GM12878 (cell line): ENCODE data around the gene SAMHD1. TPM values are rescaled to one million over a fixed set of nuclear protein-coding genes. Genes with fewer than 3 reads are reported as not detected.
"Not testable (repeated sequence)": the region's sequence is repeated elsewhere in the genome, so short reads cannot be mapped to it uniquely, and the experiment has no call there.

Source experiments
- ATAC-seq: fragments of 200-7000 bp; cut with Tn5 transposase; 3 replicates; pipeline ENCODE4 v1.9.1; 2020; ENCODE audit warnings: mild to moderate bottlenecking, moderate library complexity
- BruUV-seq: library from RNA; stranded (reverse); fragments of 400-500 nt; replicated peaks from 2 replicates; lab custom pipeline; 2021; lab: Mats Ljungman, UMichigan
- CTCF ChIA-PET: fragments of 300-600 bp; sonication (Branson Sonifier 250); formaldehyde crosslinking; extraction: SDS; loops from one replicate; lab custom pipeline; 2021; ENCODE audit warnings: inconsistent platforms; lab: Yijun Ruan, JAX
- POLR2A ChIA-PET: fragments of 350-600 bp; formaldehyde crosslinking; extraction: SDS; loops from one replicate; lab custom pipeline; 2021; ENCODE audit warnings: inconsistent platforms; lab: Charles Lee
- RAD21 ChIA-PET: fragments of 300-600 bp; sonication (Branson Sonifier 250); formaldehyde crosslinking; loops from one replicate; lab custom pipeline; 2023; ENCODE audit warnings: antibody characterized with exemption; ENCODE audit not compliant: unreplicated experiment; lab: Charles Lee
- SMC1A ChIA-PET: fragments of 300-600 bp; sonication (Branson Sonifier 250); formaldehyde crosslinking; loops from one replicate; lab custom pipeline; 2023; ENCODE audit not compliant: unreplicated experiment, uncharacterized antibody; lab: Charles Lee
- DNase-seq: peaks from one replicate; pipeline ENCODE4 v3.0.0-alpha.2; 2011; ENCODE audit warnings: low read depth, low spot score
- FAIRE-seq: peaks from 3 replicates; lab custom pipeline; 2011; peaks lifted over from hg19 to GRCh38; lab: Jason Lieb, UNC
- H2AFZ ChIP-seq: 2 replicates; pipeline ENCODE4 v1.6.0; 2011; ENCODE audit warnings: low read depth, low read length, control low read depth; ENCODE audit not compliant: control insufficient read depth
- H3K27ac ChIP-seq: 2 replicates; pipeline ENCODE4 v1.5.1; 2011; ENCODE audit warnings: control low read depth; ENCODE audit not compliant: control insufficient read depth, insufficient read depth
- H3K27me3 ChIP-seq, 2 experiments: replicated peaks in 1 of 2; 2 replicates each; pipeline versions ENCODE4 v1.6.0 to v1.6.1; 2011; ENCODE audit warnings: low read length in 1 of 2; ENCODE audit not compliant: control insufficient read depth in 2 of 2, insufficient read depth in 2 of 2
- H3K36me3 ChIP-seq, 2 experiments: 2 replicates each; pipeline ENCODE4 v1.5.1; 2011; ENCODE audit warnings: low read length in 1 of 2; ENCODE audit not compliant: control insufficient read depth in 2 of 2, insufficient read depth in 2 of 2
- H3K4me1 ChIP-seq: 2 replicates; pipeline ENCODE4 v1.6.1; 2011; ENCODE audit warnings: mild to moderate bottlenecking, low read length, moderate library complexity, mixed read lengths; ENCODE audit not compliant: control insufficient read depth, insufficient read depth
- H3K4me2 ChIP-seq: 2 replicates; pipeline ENCODE4 v1.6.0; 2011; ENCODE audit warnings: control low read depth; ENCODE audit not compliant: control insufficient read depth, insufficient read depth
- H3K4me3 ChIP-seq: fragments of 200-600 bp; sonication (generic); 2 replicates; pipeline ENCODE4 v1.5.1; 2016
- H3K79me2 ChIP-seq: 2 replicates; pipeline ENCODE4 v1.6.0; 2011; ENCODE audit warnings: low read length; ENCODE audit not compliant: control insufficient read depth, insufficient read depth
- H3K9ac ChIP-seq: 2 replicates; pipeline ENCODE4 v1.8.0; 2011; ENCODE audit warnings: low read length, control low read depth, mixed read lengths; ENCODE audit not compliant: control insufficient read depth, insufficient read depth
- H3K9me3 ChIP-seq: replicated peaks from 3 replicates; pipeline ENCODE4 v1.5.1; 2011; ENCODE audit warnings: mild to moderate bottlenecking, low read length; ENCODE audit not compliant: control insufficient read depth, insufficient read depth
- H4K20me1 ChIP-seq: 2 replicates; pipeline ENCODE4 v1.6.0; 2011; ENCODE audit not compliant: control insufficient read depth, insufficient read depth
- NBN ChIP-seq: fragments of 450-650 bp; IDR thresholded peaks from 2 replicates; pipeline ENCODE4 v1.6.1; 2016
- WGBS: methylation state at CpG from one replicate; pipeline ENCODE4 v1.1.6; 2016; ENCODE audit warnings: low lambda C conversion rate; ENCODE audit not compliant: insufficient replicate concordance, insufficient coverage; ENCODE audit errors: missing lambda C conversion rate; 5-methylcytosine and 5-hydroxymethylcytosine counted together
- in situ Hi-C: fragments of 300-500 bp; cut with MboI; formaldehyde crosslinking; loops from 9 replicates; pipeline ENCODE4 v1.14.3; 2018; ENCODE audit warnings: mixed read lengths
- intact Hi-C: fragments of 100-400 bp; cut with micrococcal nuclease; formaldehyde crosslinking; loops from one replicate; pipeline ENCODE4 v1.14.2; 2022; ENCODE audit not compliant: unreplicated experiment
- polyA plus RNA-seq, 11 experiments: library from polyadenylated mRNA; depleted of rRNA in 4 of 11; unstranded in 6 of 11; stranded (reverse) in 5 of 11; fragments of >200 nt; fragmentation: Nextera tagmentation in 4 of 11; fragmentation: Illumina TruSeq in 1 of 11; extraction: Ambion mirVana in 4 of 11; extraction: Trizol in 1 of 11; gene quantifications; 1 replicate in 1 of 11; 2 replicates in 10 of 11; pipeline versions ENCODE4 v1.2.1 to v1.2.3, GENCODE V29; 2011 to 2016; ENCODE audit warnings: inconsistent platforms in 2 of 11, missing spikeins in 2 of 11, low read depth in 1 of 11
- total RNA-seq, 4 experiments: library from RNA; depleted of rRNA in 3 of 4; stranded (reverse); fragments of >200 nt in 3 of 4; fragmentation: Illumina TruSeq in 1 of 4; extraction: Trizol in 1 of 4; gene quantifications; 2 replicates each; pipeline versions ENCODE4 v1.2.1 to v1.2.3, GENCODE V29; 2013 to 2021

SAMHD1 gene
- total and polyA plus RNA-seq, 10 of the 15 experiments (the other 5 are each of a cell fraction or from before 2014, with no cell fraction given): 20.5 to 47.9 (median 38.8) TPM

DNA sequence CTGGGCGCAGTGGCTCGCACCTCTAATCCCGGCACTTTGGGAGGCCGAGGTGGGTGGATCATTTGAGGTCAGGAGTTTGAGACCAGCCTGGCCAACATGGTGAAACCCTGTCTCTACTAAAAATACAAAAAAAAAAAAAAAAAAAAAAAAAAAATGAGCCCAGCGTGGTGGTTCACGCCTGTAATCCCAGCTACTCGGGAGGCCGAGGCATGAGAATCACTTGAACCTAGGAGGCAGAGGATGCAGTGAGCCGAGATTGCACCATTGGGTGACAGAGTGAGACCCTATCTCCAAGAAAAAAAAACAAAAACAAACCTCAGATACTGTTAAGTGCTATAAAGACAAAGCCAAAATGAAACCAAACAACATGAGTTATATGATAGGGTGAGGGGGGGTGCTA, 110.5 kb downstream of the SAMHD1 start:
- intact Hi-C loops: loop anchor here (10.0 kb wide), 1 partner anchor 376 kb away; no protein-coding TSS in a partner anchor

More for the DNA sequence above, 110.5 kb downstream of the SAMHD1 start:
- H3K36me3 ChIP-seq, H4K20me1 ChIP-seq, in situ Hi-C loops, H3K27me3 ChIP-seq, FAIRE-seq, H3K9me3 ChIP-seq, BruUV-seq, H3K4me2 ChIP-seq, DNase-seq, H2AFZ ChIP-seq, H3K4me3 ChIP-seq, H3K9ac ChIP-seq, H3K79me2 ChIP-seq, ATAC-seq: not testable (repeated sequence)
- RAD21 ChIA-PET: interaction anchor here (1.1 to 9.2 kb wide), 3 partner anchors 19 to 45 kb away, joined by 3 to 215 read pairs (median 11); a partner anchor contains a TSS
- peaks cover 55% of the 10 kb centered on the region for H3K4me1 ChIP-seq
- CTCF ChIA-PET: interaction anchor here (1.6 to 11.8 kb wide), 4 partner anchors 16 to 46 kb away, joined by 7 to 349 read pairs (median 12); a partner anchor contains a TSS
- WGBS: 95% methylated on average over 6 of the region's 9 CpGs
- SMC1A ChIA-PET: interaction anchor here (0.9 to 1.8 kb wide), 5 partner anchors 15 to 45 kb away, joined by 3 to 6 read pairs (median 5); no protein-coding TSS in a partner anchor
- POLR2A ChIA-PET: interaction anchor here (0.5 to 2.4 kb wide), 8 partner anchors 14 to 249 kb away, joined by 3 to 9 read pairs (median 4); no protein-coding TSS in a partner anchor
- 0 out of 2 replicates have a peak, but pooled peaks have one; percentile 1 for TF ChIP-seq NBN
- peak overlapping the region; percentile 62 for H3K27ac ChIP-seq

Other genes starting within 250 kb of the SAMHD1 start
- gene NDRG3, start 205.6 kb downstream of the SAMHD1 start, total RNA-seq (2014; rRNA removed): 15.2 and 18.9 TPM in 2 replicates
- 16.4 and 17.0 TPM in 2 replicates for gene NDRG3, start 205.6 kb downstream of the SAMHD1 start, total RNA-seq (2014; rRNA removed; fragmentation: Illumina TruSeq; extraction: Trizol)
- gene NDRG3, start 205.6 kb downstream of the SAMHD1 start, total RNA-seq (2021): 17.1 and 17.5 TPM in 2 replicates
- gene NDRG3, start 205.6 kb downstream of the SAMHD1 start, polyA plus RNA-seq (2011; rRNA removed): 16.9 and 29.7 TPM in 2 replicates
- 23.9 and 26.5 TPM in 2 replicates for gene NDRG3, start 205.6 kb downstream of the SAMHD1 start, polyA plus RNA-seq (2014; fragmentation: Illumina TruSeq; extraction: Trizol)
- gene NDRG3, start 205.6 kb downstream of the SAMHD1 start, polyA plus RNA-seq (2014; fragmentation: Nextera tagmentation; extraction: Ambion mirVana): 10 to 100 TPM; 11.2 to 12.7 TPM
- gene NDRG3, start 205.6 kb downstream of the SAMHD1 start, polyA plus RNA-seq (2014; rRNA removed): 11.8 and 13.0 TPM in 2 replicates
- 10 to 100 TPM; 14.4 to 14.6 TPM for gene NDRG3, start 205.6 kb downstream of the SAMHD1 start, polyA plus RNA-seq (2016; fragmentation: Nextera tagmentation; extraction: Ambion mirVana)
- 20.3 and 22.0 TPM in 2 replicates for gene DSN1, start 177.9 kb downstream of the SAMHD1 start, total RNA-seq (2014; rRNA removed)
- 23.1 and 24.0 TPM in 2 replicates for gene DSN1, start 177.9 kb downstream of the SAMHD1 start, total RNA-seq (2014; rRNA removed; fragmentation: Illumina TruSeq; extraction: Trizol)
- 14.9 and 15.3 TPM in 2 replicates for gene DSN1, start 177.9 kb downstream of the SAMHD1 start, total RNA-seq (2021)
- gene DSN1, start 177.9 kb downstream of the SAMHD1 start, polyA plus RNA-seq (2011; rRNA removed): 20.9 and 28.5 TPM in 2 replicates
- 25.9 and 28.5 TPM in 2 replicates for gene DSN1, start 177.9 kb downstream of the SAMHD1 start, polyA plus RNA-seq (2014; fragmentation: Illumina TruSeq; extraction: Trizol)
- 10 to 100 TPM; 21.2 to 21.4 TPM for gene DSN1, start 177.9 kb downstream of the SAMHD1 start, polyA plus RNA-seq (2014; fragmentation: Nextera tagmentation; extraction: Ambion mirVana)
- 19.2 and 21.3 TPM in 2 replicates for gene DSN1, start 177.9 kb downstream of the SAMHD1 start, polyA plus RNA-seq (2014; rRNA removed)
- gene DSN1, start 177.9 kb downstream of the SAMHD1 start, polyA plus RNA-seq (2016; fragmentation: Nextera tagmentation; extraction: Ambion mirVana): 10 to 100 TPM; 29.6 to 33.1 TPM
- 0.28 and 0.49 TPM in 2 replicates for gene TLDC2, start 75.6 kb downstream of the SAMHD1 start, total RNA-seq (2014; rRNA removed)
- 0.18 and 0.37 TPM in 2 replicates for gene TLDC2, start 75.6 kb downstream of the SAMHD1 start, total RNA-seq (2014; rRNA removed; fragmentation: Illumina TruSeq; extraction: Trizol)
- gene TLDC2, start 75.6 kb downstream of the SAMHD1 start, total RNA-seq (2021): 0.24 and 0.41 TPM in 2 replicates
- gene TLDC2, start 75.6 kb downstream of the SAMHD1 start, polyA plus RNA-seq (2011; rRNA removed): 0.05 and 0.09 TPM in 2 replicates
- gene TLDC2, start 75.6 kb downstream of the SAMHD1 start, polyA plus RNA-seq (2014; fragmentation: Illumina TruSeq; extraction: Trizol): 0.13 and 0.35 TPM in 2 replicates
- under 1 TPM; 0.08 to 0.24 TPM for gene TLDC2, start 75.6 kb downstream of the SAMHD1 start, polyA plus RNA-seq (2014; fragmentation: Nextera tagmentation; extraction: Ambion mirVana)
- 0.33 and 0.42 TPM in 2 replicates for gene TLDC2, start 75.6 kb downstream of the SAMHD1 start, polyA plus RNA-seq (2014; rRNA removed)
- under 1 TPM; 0.10 to 0.16 TPM for gene TLDC2, start 75.6 kb downstream of the SAMHD1 start, polyA plus RNA-seq (2016; fragmentation: Nextera tagmentation; extraction: Ambion mirVana)
- gene RBL1, start 144.3 kb upstream of the SAMHD1 start, total RNA-seq (2014; rRNA removed): 38.2 and 51.1 TPM in 2 replicates
- 26.7 and 27.9 TPM in 2 replicates for gene RBL1, start 144.3 kb upstream of the SAMHD1 start, total RNA-seq (2014; rRNA removed; fragmentation: Illumina TruSeq; extraction: Trizol)
- 23.8 and 28.1 TPM in 2 replicates for gene RBL1, start 144.3 kb upstream of the SAMHD1 start, total RNA-seq (2021)
- gene RBL1, start 144.3 kb upstream of the SAMHD1 start, polyA plus RNA-seq (2011; rRNA removed): 14.6 and 19.4 TPM in 2 replicates
- 24.6 and 36.3 TPM in 2 replicates for gene RBL1, start 144.3 kb upstream of the SAMHD1 start, polyA plus RNA-seq (2014; fragmentation: Illumina TruSeq; extraction: Trizol)
- 1 to 10 TPM; 4.5 to 4.9 TPM for gene RBL1, start 144.3 kb upstream of the SAMHD1 start, polyA plus RNA-seq (2014; fragmentation: Nextera tagmentation; extraction: Ambion mirVana)
- 14.7 and 17.5 TPM in 2 replicates for gene RBL1, start 144.3 kb upstream of the SAMHD1 start, polyA plus RNA-seq (2014; rRNA removed)
- gene RBL1, start 144.3 kb upstream of the SAMHD1 start, polyA plus RNA-seq (2016; fragmentation: Nextera tagmentation; extraction: Ambion mirVana): 10 to 100 TPM; 25.1 to 25.5 TPM
- 225 and 248 TPM in 2 replicates for gene RPN2, start 227.6 kb upstream of the SAMHD1 start, total RNA-seq (2014; rRNA removed)
- 231 and 241 TPM in 2 replicates for gene RPN2, start 227.6 kb upstream of the SAMHD1 start, total RNA-seq (2014; rRNA removed; fragmentation: Illumina TruSeq; extraction: Trizol)
- gene RPN2, start 227.6 kb upstream of the SAMHD1 start, total RNA-seq (2021): 157 and 161 TPM in 2 replicates
- gene RPN2, start 227.6 kb upstream of the SAMHD1 start, polyA plus RNA-seq (2011; rRNA removed): 162 and 222 TPM in 2 replicates
- gene RPN2, start 227.6 kb upstream of the SAMHD1 start, polyA plus RNA-seq (2014; fragmentation: Illumina TruSeq; extraction: Trizol): 198 and 207 TPM in 2 replicates
- 100 to 1,000 TPM; 274 to 365 TPM for gene RPN2, start 227.6 kb upstream of the SAMHD1 start, polyA plus RNA-seq (2014; fragmentation: Nextera tagmentation; extraction: Ambion mirVana)
- 133 and 148 TPM in 2 replicates for gene RPN2, start 227.6 kb upstream of the SAMHD1 start, polyA plus RNA-seq (2014; rRNA removed)
- gene RPN2, start 227.6 kb upstream of the SAMHD1 start, polyA plus RNA-seq (2016; fragmentation: Nextera tagmentation; extraction: Ambion mirVana): 100 to 1,000 TPM; 298 to 306 TPM
- gene MROH8, start 227.8 kb upstream of the SAMHD1 start, total RNA-seq (2014; rRNA removed): 1.4 and 1.6 TPM in 2 replicates
- 1.6 and 2.5 TPM in 2 replicates for gene MROH8, start 227.8 kb upstream of the SAMHD1 start, total RNA-seq (2014; rRNA removed; fragmentation: Illumina TruSeq; extraction: Trizol)
- gene MROH8, start 227.8 kb upstream of the SAMHD1 start, total RNA-seq (2021): 1.5 and 2.3 TPM in 2 replicates
- gene MROH8, start 227.8 kb upstream of the SAMHD1 start, polyA plus RNA-seq (2011; rRNA removed): 1.7 and 2.8 TPM in 2 replicates
- gene MROH8, start 227.8 kb upstream of the SAMHD1 start, polyA plus RNA-seq (2014; fragmentation: Illumina TruSeq; extraction: Trizol): 2.8 and 4.0 TPM in 2 replicates
- gene MROH8, start 227.8 kb upstream of the SAMHD1 start, polyA plus RNA-seq (2014; fragmentation: Nextera tagmentation; extraction: Ambion mirVana): under 1 TPM; 0.16 to 0.93 TPM
- gene MROH8, start 227.8 kb upstream of the SAMHD1 start, polyA plus RNA-seq (2014; rRNA removed): 1.9 TPM in 2 replicates
- 1 to 10 TPM; 2.6 to 2.8 TPM for gene MROH8, start 227.8 kb upstream of the SAMHD1 start, polyA plus RNA-seq (2016; fragmentation: Nextera tagmentation; extraction: Ambion mirVana)